Stimulated activated CD4-positive, alpha-beta T cell treated with anti-CD3 and anti-CD28 coated beads, Interleukin-4, amount 100 ng/mL, for 24 hours (primary cell): Measurements from ENCODE around the gene MRPS26.
A peak's percentile ranks its signal among the peaks of the same experiment; 100 is the strongest.
"Not testable (repeated sequence)": the region's sequence is repeated elsewhere in the genome, so short reads cannot be mapped to it uniquely, and the experiment has no call there.

Experiments
- DNase-seq: peaks from one replicate; pipeline ENCODE4 v3.0.0-alpha.2; 2020

Gene MRPS26

GRCh38 chr20:3043322-3043721, 2.5 kb upstream of the MRPS26 start, which contains the start of gene GNRH2:
Gene GNRH2, plus strand, starts transcription at chr20:3043622. Its CDS starts 793 bp downstream, at chr20:3044415.
- DNase-seq = no peak

GRCh38 chr20:3044336-3044965, 1.4 kb upstream of the MRPS26 start:
- no peak for DNase-seq

DNA sequence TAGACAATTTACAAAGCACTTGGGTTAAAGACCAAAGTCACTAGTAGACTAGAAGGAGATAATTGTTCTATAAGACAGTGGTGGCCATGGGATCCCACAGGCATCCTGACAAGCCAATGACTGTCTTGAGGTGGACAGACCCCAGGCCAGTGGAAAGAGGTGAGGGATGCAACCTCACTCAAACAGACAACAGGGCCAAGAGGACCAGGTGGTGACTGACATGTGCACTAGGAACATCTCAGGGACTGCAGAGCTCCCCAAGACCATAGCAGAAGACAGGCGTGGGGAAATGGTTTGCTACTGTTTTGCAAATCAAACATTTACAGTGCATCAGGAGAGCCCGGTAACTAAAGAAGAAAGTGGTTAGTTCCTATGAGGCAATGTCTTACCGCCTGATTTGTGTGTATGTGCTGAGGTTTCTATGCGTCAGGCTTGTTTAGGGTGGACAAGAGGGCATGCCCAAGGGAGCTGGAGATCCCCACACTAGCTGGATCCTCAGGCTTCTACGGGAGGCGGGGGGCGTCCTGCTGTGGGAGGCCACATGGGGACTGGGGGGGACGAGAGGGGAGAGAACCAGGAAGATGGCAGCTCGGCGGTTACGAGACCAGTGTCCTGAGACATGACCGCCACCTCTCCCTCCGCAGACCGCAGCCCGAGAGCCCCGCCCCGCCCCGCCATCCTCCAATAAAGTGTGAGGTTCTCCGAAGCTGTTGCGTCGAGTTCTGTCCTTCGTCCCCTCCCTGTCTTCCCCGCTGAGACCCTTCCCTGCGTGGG, 623 bp upstream of the MRPS26 start:
- DNase-seq = peak; percentile 60

DNA sequence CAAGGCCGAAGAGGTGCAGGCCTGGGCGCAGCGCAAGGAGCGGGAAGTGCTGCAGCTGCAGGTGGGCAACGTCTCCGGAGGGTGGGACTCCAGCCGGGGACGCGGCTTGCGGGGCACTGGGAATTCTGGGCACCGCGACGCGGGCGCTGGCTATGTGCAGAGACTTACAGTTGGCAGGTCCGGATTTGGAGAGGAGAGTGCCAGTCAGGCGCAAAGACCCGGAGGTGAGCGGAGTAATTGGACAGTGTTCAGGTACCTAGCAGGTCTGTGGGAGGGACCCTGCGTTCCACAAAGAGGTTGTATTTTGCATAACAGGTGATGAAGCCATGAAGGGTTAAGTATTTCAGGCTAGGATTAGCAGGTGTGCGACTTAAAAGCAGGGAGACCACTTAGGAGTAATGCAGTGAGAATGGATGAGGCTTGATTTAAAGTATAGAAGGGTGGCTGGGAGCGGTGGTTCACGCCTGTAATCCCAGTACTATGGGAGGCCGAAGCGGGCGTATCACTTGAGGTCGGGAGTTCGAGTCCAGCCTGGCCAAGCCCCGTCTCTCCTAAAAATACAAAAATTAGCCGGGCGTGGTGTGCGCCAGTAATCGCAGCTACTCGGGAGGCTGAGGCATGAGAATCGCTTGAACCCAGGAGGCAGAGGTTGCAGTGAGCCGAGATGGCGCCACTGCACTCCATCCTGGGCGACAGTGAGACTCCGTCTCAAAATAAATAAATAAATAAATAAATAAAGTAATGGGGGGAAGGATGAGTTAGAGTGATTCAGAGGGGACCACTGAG, 1.0 kb downstream of the MRPS26 start:
- no peak for DNase-seq

DNA sequence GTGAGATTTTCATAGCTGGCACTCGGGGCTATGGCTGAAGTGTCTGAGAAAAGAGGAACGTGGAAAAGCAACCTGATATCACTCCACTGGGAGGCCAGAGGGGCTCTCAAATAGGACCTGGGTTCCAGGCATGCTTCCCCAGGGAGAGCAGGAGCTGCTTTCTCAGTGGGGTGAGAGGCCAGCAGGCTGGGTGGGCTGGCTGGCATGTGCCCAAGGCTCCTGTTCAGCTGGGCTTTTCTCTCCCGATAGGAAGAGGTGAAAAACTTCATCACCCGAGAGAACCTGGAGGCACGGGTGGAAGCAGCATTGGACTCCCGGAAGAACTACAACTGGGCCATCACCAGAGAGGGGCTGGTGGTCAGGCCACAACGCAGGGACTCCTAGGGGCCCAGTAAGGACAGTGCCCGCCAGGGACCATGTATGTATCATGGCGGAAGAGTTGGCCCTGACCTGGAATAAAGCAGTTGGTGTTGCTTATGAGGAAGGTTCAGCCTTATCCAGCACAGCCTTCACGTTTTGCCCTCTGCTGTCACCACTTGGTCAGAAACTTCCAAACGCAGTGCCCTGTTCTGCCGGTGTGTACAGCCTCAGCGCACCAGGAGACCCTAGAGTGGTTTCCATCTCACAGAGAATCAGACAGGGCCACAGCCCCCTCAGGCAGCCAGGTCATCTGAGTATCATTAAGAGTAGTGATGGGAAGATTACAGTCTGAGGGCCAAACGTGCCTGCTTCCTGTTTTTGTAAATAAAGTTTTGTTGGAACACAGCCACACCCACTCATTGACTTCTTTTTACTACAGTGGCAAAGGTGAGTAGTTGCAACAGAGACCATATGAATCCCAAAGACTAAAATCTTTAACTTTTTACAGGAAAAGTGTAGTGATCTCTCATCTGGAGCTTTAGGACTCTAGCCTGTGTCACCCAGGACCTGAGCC, 1.9 kb downstream of the MRPS26 start:
- DNase-seq = no peak

GRCh38 chr20:3051385-3052019, 5.7 kb downstream of the MRPS26 start:
- no peak for DNase-seq

DNA sequence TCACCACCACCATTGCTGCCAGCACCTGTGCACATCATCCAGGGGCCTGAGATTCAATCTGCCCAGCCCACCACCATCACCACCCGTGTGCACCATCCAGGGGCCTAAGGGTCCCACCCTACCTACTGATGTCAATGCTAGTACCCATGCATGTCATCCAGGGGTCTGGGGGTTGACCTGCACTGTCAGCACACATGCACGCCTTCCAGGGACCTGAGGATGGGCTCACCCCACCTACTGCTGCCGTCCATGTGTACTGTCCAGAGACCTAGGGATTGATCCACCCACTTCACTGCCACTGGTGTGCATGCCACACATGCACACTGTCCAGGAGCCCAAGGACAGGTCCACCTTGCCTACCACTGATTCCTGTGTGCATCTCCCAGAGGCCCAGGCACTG, 13.6 kb downstream of the MRPS26 start:
- no peak for DNase-seq

DNA sequence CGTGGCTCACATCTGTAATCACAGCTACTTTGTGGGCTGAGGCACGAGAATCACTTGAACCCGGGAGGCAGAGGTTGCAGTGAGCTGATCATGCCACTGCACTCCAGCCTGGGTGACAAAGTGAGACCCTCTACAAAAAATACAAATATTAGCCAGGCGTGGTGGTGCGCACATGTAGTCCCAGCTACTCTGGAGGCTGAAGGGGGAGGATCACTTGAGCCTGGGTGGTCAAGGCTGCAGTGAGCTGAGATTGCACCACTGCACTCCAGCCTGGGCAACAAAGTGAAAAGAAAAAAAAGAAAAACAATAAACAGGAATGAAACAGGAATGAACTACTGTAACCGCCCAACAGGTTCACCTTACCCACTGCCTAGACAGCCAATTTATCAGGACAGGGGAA, 18.3 kb downstream of the MRPS26 start:
- not testable (repeated sequence) for DNase-seq

GRCh38 chr20:3067139-3068014, 21.5 kb downstream of the MRPS26 start:
- DNase-seq = no peak

DNA sequence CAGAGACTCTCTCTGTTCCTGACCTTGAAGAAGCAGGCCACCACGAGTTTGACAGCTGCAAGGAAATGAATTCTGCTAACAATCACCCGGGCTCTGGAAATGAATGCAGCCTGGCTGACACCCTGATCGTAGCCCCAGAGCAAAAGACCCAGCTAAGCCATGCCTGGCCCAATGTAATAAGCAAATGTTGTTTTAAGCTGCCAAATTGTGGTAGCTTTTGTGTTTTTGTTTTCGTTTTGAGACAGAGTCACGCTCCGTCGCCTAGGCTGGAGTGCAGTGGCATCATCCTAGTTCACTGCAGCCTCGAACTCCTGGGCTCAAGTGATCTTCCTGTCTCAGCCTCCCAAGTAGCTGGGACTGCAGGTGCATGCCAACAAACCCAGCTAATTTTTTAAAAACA, 22.2 kb downstream of the MRPS26 start:
- DNase-seq = no peak

DNA sequence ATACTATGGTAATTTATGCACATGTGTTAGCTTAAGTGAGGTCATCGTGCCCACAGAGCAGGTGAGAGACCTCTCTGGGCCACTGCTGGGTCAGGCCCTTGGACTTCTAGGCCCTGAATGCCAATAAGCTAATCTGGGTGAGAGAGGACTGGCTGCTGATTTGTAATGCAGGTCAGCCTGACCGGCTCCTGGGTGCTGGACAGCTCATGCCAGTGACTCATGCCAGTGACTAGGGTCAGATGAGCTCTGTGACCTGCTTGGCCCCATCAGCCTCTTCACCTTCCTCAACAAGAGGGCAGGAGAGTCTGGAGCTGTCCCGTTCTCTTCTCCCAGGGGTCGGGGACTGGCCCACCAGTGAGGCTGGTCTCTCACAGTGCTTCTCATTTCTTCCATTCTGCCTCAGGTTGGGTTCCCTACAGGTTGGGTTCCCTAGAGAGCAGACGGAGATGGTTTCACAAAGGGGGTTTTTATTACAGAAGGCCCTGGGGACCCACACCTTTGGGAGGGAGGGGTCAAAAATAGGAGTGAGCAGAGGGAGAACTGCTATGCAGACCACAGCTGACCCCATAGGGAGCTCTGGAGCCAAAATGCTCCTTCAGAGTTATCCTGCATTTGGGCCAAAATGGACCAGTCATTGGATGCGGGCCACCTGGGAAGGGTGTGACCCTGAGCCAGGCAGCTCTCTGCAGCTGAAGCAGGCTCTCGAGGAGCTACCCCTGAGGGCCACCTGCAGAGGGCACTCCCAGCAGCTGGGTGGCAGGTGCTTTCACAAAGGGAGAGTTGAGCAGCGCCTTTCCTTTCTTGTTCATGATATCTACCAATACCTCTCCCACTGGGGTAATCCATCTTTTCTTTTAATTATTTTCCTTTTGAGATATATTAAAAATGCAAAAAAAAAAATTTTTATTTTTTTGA, 23.4 kb downstream of the MRPS26 start:
- no peak for DNase-seq

DNA sequence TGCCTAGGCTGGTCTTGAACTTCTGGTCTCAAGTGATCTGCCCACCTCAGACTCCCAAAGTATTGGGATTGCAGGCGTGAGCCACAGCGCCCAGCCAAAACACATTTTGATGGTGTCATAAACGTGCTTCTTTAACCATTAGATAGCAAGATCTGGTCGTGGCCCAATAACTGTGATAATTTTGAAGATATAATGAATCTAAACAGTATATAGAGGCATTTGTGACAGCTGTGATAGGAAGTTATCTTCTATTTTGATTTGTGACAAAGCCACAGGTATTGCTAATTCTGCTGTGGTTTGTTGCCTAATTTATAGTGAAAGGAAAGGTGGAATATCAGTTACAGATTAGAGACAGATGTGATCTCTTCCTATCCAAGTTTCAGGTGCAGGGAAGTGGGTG, 24.9 kb downstream of the MRPS26 start:
- DNase-seq = no peak

GRCh38 chr20:3071266-3071609, 25.4 kb downstream of the MRPS26 start:
- no peak for DNase-seq

DNA sequence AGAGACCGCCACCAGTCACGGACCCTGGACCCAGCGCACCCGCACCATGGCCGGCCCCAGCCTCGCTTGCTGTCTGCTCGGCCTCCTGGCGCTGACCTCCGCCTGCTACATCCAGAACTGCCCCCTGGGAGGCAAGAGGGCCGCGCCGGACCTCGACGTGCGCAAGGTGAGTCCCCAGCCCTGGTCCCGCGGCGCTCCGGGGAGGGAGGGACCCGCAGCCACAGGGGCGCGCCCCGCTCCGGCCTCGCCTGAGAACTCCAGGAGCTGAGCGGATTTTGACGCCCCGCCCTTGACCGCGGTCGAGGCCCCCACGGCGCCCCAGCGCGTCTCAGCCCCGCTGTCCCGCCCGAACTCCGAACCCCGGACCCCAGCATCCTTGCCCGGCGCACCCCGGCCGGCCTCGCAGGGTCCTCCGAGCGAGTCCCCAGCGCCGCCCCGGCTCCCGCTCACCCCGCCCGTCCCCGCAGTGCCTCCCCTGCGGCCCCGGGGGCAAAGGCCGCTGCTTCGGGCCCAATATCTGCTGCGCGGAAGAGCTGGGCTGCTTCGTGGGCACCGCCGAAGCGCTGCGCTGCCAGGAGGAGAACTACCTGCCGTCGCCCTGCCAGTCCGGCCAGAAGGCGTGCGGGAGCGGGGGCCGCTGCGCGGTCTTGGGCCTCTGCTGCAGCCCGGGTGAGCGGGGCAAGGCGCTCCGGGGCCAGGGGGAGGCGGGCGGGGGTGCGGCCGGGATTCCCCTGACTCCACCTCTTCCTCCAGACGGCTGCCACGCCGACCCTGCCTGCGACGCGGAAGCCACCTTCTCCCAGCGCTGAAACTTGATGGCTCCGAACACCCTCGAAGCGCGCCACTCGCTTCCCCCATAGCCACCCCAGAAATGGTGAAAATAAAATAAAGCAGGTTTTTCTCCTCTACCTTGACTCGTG, 26.0 kb downstream of the MRPS26 start, which contains the start of gene OXT:
Gene OXT (plus strand): TSS at position 11 of the 920 bp plus-strand sequence. CDS start 36 bp downstream, at position 47.
- peak; percentile 65 for DNase-seq

DNA sequence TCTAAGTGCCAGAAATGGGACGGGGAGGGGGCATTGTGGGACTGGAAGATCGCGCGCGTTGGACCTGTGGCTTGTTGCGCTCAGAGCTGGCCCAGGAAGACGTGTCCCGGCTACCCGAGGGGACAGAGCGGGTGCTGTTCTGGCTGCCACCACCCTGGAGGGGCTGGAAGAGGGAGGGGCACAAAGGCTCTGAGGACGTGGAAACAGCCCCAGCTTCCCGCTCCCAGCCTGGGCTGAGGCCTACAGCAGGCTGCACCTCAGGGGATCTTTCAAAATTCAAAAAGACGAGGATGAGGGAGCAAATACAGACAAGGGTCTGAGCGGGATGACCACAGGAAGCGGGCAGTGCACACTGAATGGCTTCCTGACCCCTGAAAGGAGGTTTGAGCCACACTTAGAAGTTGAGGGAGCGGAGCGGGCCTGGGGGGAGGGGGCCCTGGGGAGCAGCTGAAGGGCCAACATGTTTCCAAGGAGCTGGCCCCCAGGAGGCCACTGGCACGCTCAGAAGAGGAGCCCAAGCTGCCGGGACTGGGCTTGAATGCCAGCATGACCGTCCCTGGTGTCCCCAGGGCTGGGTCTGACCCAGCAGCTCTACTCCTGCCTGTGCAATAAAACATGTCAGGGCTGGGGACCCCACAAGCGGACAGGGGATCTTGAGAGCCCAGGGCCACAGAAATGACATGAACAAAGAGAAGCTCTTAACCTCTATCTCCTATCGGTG, 26.8 kb downstream of the MRPS26 start:
- no peak for DNase-seq

- DNase-seq = not testable (repeated sequence)
These were observed 27.4 kb downstream of the MRPS26 start for GRCh38 chr20:3073251-3073643.

GRCh38 chr20:3074812-3075211, 29.0 kb downstream of the MRPS26 start:
- no peak for DNase-seq

DNA sequence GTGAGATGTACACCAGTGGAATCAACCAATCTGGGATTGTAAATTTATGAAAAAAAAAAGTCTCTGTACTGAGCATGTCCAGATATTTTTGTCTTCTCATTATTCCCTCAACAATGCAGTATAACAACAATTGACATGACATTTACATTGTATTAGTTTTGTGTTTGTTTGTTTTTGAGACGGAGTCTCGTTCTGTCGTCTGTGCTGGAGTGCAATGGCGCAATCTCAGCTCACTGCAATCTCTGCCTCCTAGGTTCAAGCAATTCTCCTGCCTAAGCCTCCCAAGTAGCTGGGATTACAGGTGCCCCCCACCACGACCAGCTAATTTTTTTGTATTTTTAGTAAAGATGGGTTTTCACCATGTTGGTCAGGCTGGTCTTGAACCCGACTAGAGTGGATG, 29.5 kb downstream of the MRPS26 start:
- DNase-seq = not testable (repeated sequence)
